ENCODE measurements around the gene RAB3GAP2. TPM values are rescaled to one million over a fixed set of nuclear protein-coding genes. Genes with fewer than 3 reads are reported as not detected.
"Not testable (repeated sequence)": the region's sequence is repeated elsewhere in the genome, so short reads cannot be mapped to it uniquely, and the experiment has no call there.

The RAB3GAP2 gene
- total RNA-seq, 1 experiment from 2014 or later, result 17.8 TPM

DNA sequence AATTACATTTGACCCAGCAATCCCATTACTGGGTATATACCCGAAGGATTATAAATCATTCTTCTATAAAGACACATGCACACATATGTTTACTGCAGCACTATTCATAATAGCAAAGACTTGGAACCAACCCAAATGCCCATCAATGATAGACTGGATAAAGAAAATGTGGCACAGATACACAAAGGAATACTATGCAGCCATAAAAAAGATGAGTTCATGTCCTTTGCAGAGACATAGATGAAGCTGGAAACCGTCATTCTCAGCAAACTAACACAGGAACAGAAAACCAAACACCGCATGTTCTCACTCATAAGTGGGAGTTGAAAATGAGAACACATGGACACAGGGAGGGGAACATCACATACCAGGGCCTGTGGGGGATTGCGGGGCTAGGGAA lies 102.4 kb downstream of the RAB3GAP2 start:
- DNase-seq (ENCODE audit: low spot score); in situ Hi-C loops (cut with HindIII; ENCODE audit: low sequenced_read_pairs): not testable (repeated sequence)

GRCh38 chr1:220166853-220167252 lies 105.4 kb downstream of the RAB3GAP2 start:
- in situ Hi-C loops (cut with HindIII; ENCODE audit: low sequenced_read_pairs), result no loop called here

GRCh38 chr1:220164517-220164916 lies 107.7 kb downstream of the RAB3GAP2 start:
- DNase-seq (ENCODE audit: low spot score), result no peak
- in situ Hi-C loops (cut with HindIII; ENCODE audit: low sequenced_read_pairs), result no loop called here

More at GRCh38 chr1:220166853-220167252, 105.4 kb downstream of the RAB3GAP2 start:
- DNase-seq (ENCODE audit: low spot score), result no peak

GRCh38 chr1:220164116-220164515 lies 108.1 kb downstream of the RAB3GAP2 start:
- in situ Hi-C loops (cut with HindIII; ENCODE audit: low sequenced_read_pairs), result no loop called here
- DNase-seq (ENCODE audit: low spot score), result no peak

DNA sequence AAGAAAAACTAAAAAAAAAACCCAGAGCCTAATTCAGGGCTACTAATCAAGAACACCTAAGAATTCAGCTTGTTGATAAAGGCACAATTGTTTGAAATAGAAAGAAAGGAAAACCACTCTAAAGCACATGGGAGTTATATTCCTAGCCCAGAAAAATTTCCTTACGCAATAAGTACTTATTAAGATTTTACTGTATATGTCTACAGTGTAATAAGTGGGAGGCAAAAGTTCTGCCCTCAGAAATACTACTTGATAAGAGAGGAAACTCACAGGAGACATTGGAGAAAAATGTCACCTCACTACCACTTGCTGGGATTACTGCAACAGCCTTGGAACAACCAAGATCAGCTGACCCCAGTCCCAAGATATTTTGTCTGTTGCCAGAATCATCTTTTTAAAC lies 112.2 kb downstream of the RAB3GAP2 start:
- in situ Hi-C loops (cut with HindIII; ENCODE audit: low sequenced_read_pairs), result no loop called here

GRCh38 chr1:220159041-220159440 lies 113.2 kb downstream of the RAB3GAP2 start:
- in situ Hi-C loops (cut with HindIII; ENCODE audit: low sequenced_read_pairs), result no loop called here
- DNase-seq (ENCODE audit: low spot score), result no peak

More for the DNA sequence above, 112.2 kb downstream of the RAB3GAP2 start:
- DNase-seq (ENCODE audit: low spot score), result no peak

- in situ Hi-C loops (cut with HindIII; ENCODE audit: low sequenced_read_pairs); DNase-seq (ENCODE audit: low spot score): not testable (repeated sequence)
These were observed 113.7 kb downstream of the RAB3GAP2 start for GRCh38 chr1:220158530-220158929.

GRCh38 chr1:220157738-220158137 lies 114.5 kb downstream of the RAB3GAP2 start:
- in situ Hi-C loops (cut with HindIII; ENCODE audit: low sequenced_read_pairs), result no loop called here

GRCh38 chr1:220156620-220157146 lies 115.6 kb downstream of the RAB3GAP2 start:
- in situ Hi-C loops (cut with HindIII; ENCODE audit: low sequenced_read_pairs), result no loop called here
- DNase-seq (ENCODE audit: low spot score), result no peak

More at GRCh38 chr1:220157738-220158137, 114.5 kb downstream of the RAB3GAP2 start:
- no peak for DNase-seq (ENCODE audit: low spot score)

- in situ Hi-C loops (cut with HindIII; ENCODE audit: low sequenced_read_pairs), result no loop called here
- DNase-seq (ENCODE audit: low spot score), result no peak
These were observed 119.1 kb downstream of the RAB3GAP2 start for GRCh38 chr1:220153147-220153546.

DNA sequence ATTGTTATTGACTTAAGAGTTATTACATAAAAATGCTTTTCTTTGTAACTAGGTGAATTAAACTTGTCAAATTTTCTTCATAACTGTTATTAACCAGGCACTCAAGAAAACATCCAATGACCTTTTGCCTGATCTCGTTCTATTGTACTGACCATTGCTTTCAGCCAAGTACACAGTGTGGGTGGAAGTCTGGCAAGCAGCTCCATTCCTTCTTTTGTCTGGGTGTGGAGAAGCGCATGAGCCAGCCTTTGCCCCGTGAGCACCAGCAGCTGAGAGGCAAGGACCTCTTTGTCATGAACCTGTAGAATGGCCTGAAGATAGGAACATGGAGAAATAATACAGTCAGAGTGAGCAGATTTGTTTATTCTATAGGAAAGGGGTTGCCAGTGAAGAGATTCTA lies 120.8 kb downstream of the RAB3GAP2 start:
- peak; percentile 21 for DNase-seq (ENCODE audit: low spot score)
- in situ Hi-C loops (cut with HindIII; ENCODE audit: low sequenced_read_pairs), result no loop called here

GRCh38 chr1:220149742-220150141 lies 122.5 kb downstream of the RAB3GAP2 start:
- in situ Hi-C loops (cut with HindIII; ENCODE audit: low sequenced_read_pairs), result no loop called here
- DNase-seq (ENCODE audit: low spot score), result no peak

DNA sequence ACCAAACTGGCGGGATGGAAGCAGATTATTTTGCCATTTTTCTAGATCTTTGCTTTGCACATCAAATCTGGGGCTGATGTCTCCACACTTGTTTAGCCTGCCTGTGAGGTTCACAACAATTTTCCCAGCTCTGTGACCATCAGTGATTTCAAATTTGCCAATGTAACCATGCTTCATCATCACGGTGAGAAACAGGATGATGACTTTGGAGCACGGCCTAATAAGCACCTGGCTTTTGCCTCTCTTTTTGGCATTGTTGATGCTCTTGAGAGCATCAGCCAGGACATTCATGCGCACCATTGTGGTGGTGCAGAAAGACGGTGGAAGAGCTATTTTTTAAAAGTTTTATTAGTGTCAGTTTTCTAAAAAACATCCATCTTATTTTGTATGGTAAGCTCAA lies 128.2 kb downstream of the RAB3GAP2 start:
- in situ Hi-C loops (cut with HindIII; ENCODE audit: low sequenced_read_pairs), result no loop called here
- peak; percentile 62 for DNase-seq (ENCODE audit: low spot score)

- in situ Hi-C loops (cut with HindIII; ENCODE audit: low sequenced_read_pairs), result no loop called here
- no peak for DNase-seq (ENCODE audit: low spot score)
These were observed 132.3 kb downstream of the RAB3GAP2 start for GRCh38 chr1:220139966-220140365.

DNA sequence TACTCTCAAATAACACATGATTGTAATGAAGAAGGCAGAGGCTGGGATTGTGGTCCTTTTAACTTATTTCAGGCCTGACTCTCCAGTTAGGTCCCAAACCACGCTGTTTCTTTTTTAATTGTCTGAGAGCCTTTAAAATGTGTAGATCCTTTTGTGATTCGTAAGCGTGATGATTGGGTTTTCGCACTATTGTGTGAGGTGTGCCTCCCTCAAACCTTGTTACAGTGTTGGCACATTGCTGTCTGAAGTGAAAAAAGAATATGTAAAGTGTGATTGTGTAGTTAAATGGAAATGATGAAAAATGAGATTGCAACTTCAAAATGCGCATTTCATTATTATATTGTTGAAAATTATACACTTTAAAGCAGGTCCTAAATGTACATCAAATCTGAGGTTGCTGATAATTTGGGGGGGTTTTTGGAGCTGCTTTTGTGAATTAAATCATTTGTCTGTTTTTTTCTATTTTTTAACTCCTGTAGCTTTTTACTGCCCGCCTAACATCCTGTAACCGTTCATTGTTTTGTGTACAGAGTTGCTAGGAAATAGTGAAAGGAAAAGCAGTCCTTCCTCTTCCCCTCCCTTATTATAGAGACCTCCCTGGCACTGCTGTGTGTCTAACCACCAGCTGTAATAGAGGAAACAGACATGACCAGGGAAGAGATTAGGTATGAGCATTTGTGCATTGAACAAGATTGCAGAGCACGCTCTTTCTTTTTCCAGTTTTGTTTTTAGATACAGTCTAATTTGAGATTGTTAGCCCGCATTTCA lies 135.1 kb downstream of the RAB3GAP2 start:
- in situ Hi-C loops (cut with HindIII; ENCODE audit: low sequenced_read_pairs), result no loop called here
- no peak for DNase-seq (ENCODE audit: low spot score)

- DNase-seq (ENCODE audit: low spot score), result no peak
- in situ Hi-C loops (cut with HindIII; ENCODE audit: low sequenced_read_pairs), result no loop called here
These were observed 136.5 kb downstream of the RAB3GAP2 start for GRCh38 chr1:220135755-220136154.

GRCh38 chr1:220129479-220130210 lies 142.6 kb downstream of the RAB3GAP2 start:
- in situ Hi-C loops (cut with HindIII; ENCODE audit: low sequenced_read_pairs), result no loop called here
- DNase-seq (ENCODE audit: low spot score), result no peak

DNA sequence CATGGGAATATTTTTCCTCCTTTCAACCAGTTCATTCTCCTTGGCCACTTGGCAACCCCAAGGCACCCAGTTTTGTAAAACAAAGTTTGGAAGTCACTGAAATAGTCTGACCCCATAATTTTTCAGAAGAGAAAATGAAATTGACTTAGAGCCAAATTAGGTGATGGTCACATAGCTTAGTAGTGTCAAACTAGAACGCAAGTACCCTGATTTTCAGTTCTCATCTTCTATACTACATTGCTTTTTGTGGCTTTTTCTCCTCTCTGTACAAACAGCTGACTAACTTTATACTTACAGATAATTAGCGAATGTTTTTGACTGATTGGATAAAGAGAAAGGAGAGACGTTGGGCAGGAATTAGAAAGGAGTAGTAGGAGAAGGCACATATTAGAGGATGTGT lies 145.2 kb downstream of the RAB3GAP2 start:
- no peak for DNase-seq (ENCODE audit: low spot score)
- in situ Hi-C loops (cut with HindIII; ENCODE audit: low sequenced_read_pairs), result no loop called here

DNA sequence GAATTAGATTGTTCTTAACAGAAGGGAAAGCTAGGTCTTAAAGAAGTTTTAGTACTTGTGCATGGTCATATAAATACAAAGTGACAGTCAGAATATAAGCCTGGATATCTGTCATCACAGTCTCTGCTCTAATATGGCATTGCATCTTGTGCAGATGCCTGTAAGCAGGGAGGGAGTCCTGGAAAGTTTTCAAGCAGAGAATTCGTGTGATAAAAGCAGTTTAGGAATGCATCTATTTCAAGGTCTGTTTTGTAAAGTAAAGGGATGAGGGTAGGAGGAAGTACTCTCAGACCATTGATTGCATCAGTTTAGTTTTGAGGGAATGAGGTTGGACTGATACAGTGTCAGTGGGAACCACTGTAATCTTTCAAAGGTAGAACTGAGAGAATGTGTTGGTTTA lies 147.7 kb downstream of the RAB3GAP2 start:
- no peak for DNase-seq (ENCODE audit: low spot score)
- in situ Hi-C loops (cut with HindIII; ENCODE audit: low sequenced_read_pairs), result no loop called here

DNA sequence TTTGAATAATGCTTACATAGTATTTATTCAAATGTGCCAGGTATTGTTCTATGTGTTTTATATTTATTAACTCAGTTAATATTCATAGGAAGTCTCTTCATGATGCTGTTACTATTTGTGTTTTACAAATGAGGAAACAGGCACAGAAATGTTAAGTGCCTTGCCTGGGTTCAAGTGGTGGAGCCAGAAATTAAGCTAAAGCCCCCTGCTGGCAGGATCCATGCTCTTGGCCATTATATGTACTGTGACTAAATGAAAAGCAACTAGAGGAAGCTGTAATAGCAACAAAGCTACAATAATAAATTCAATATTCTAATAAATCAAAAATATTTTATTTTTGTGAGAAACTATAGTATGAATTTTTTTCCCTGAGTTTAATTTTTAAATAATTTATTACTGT lies 148.4 kb downstream of the RAB3GAP2 start:
- DNase-seq (ENCODE audit: low spot score), result no peak
- in situ Hi-C loops (cut with HindIII; ENCODE audit: low sequenced_read_pairs), result no loop called here

Data from G401 (cell line).